Measurements from ENCODE around the gene DDX23. TPM values are rescaled to one million over a fixed set of nuclear protein-coding genes. Genes with fewer than 3 reads are reported as not detected.

DDX23 gene
- total RNA-seq, 2 experiments from 2014 or later: 135 to 162 TPM

DNA sequence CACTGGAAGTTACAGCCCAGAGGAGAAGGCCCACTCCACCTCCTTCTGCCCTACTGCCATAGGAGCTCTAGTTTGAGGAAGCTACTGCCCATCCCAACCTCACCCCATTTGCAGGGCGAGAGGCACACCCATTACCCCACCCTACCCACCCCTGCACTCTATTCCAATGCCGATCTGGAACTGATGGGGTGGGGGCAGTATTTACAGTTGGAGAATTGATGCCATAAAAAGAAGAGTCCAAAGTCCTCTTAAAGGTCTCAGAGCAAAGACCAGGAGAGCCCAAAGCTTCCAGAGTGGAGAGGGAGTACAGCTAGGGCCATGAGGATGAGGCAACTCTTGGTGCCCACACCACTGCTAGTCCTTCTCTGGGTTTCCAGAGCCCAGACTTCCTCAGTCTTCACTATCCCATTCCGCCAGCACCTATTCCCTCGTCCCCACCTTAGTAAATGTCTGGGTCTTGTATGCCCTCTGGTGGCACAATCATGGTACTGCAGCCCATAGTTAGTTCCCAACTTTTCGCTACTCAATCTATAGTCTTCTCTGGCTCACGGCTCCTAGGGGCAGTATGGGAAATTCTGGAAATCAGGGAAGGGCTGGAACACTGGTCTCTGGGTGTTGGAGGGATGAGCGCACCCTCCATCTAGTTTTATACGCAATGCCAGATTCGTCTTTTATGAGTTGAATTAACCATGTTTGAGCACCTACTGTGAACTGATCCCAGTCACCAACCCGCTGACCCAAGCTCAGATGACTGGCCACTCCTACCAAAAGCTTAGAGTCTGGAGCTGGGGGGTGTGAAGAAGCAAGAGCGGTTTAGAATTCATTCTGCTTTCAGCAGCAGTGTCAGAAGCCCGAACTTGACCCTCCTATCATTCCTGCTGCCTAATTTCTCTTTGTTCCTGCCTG lies 56.2 kb downstream of the DDX23 start:
- Mint-ChIP-seq H3K4me1 (peaks cover 10% of the 10 kb centered on the region), H3K9me3 (no peaks in the 10 kb centered on the region), H3K4me3 (no peak overlapping the region), H3K36me3 (no peaks in the 10 kb centered on the region), H3K27me3 (peaks cover 8% of the 10 kb centered on the region), H3K27ac (no peak overlapping the region)
- POLR2A ChIA-PET: interaction anchor here (1.6 to 2.2 kb wide), 2 partner anchors 16 to 42 kb away, joined by 5 to 7 read pairs; no protein-coding TSS in a partner anchor
- DNase-seq: peak; percentile 58
- ATAC-seq (ENCODE audit: low read depth): peak; percentile 58

- peaks cover 11% of the 10 kb centered on the region for H3K4me1 Mint-ChIP-seq
- no peak for DNase-seq
- H3K27me3 Mint-ChIP-seq: peaks cover 16% of the 10 kb centered on the region
- no peak overlapping the region for H3K27ac Mint-ChIP-seq
- no peak for ATAC-seq (ENCODE audit: low read depth)
- H3K9me3 Mint-ChIP-seq: no peaks in the 10 kb centered on the region
- H3K36me3 Mint-ChIP-seq: no peaks in the 10 kb centered on the region
- POLR2A ChIA-PET: no interaction called here
- H3K4me3 Mint-ChIP-seq: no peak overlapping the region
Measured at GRCh38 chr12:48794870-48795269, 57.1 kb downstream of the DDX23 start.

- H3K27me3 Mint-ChIP-seq: peaks cover 26% of the 10 kb centered on the region
- ATAC-seq (ENCODE audit: low read depth): no peak
- H3K9me3 Mint-ChIP-seq: no peaks in the 10 kb centered on the region
- H3K36me3 Mint-ChIP-seq: no peaks in the 10 kb centered on the region
- POLR2A ChIA-PET: no interaction called here
- no peak overlapping the region for H3K4me3 Mint-ChIP-seq
- H3K4me1 Mint-ChIP-seq: peaks cover 12% of the 10 kb centered on the region
- H3K27ac Mint-ChIP-seq: no peak overlapping the region
- DNase-seq: no peak
Measured at GRCh38 chr12:48793696-48794095, 58.3 kb downstream of the DDX23 start.

- ATAC-seq (ENCODE audit: low read depth) (no peak), DNase-seq (no peak)
- Mint-ChIP-seq H3K36me3 (no peaks in the 10 kb centered on the region), H3K4me1 (peaks cover 6% of the 10 kb centered on the region), H3K9me3 (no peaks in the 10 kb centered on the region), H3K27me3 (peaks cover 57% of the 10 kb centered on the region), H3K4me3 (peak overlapping the region; percentile 65), H3K27ac (no peak overlapping the region)
- POLR2A ChIA-PET: no interaction called here
Measured at GRCh38 chr12:48789858-48790326, 62.1 kb downstream of the DDX23 start.

DNA sequence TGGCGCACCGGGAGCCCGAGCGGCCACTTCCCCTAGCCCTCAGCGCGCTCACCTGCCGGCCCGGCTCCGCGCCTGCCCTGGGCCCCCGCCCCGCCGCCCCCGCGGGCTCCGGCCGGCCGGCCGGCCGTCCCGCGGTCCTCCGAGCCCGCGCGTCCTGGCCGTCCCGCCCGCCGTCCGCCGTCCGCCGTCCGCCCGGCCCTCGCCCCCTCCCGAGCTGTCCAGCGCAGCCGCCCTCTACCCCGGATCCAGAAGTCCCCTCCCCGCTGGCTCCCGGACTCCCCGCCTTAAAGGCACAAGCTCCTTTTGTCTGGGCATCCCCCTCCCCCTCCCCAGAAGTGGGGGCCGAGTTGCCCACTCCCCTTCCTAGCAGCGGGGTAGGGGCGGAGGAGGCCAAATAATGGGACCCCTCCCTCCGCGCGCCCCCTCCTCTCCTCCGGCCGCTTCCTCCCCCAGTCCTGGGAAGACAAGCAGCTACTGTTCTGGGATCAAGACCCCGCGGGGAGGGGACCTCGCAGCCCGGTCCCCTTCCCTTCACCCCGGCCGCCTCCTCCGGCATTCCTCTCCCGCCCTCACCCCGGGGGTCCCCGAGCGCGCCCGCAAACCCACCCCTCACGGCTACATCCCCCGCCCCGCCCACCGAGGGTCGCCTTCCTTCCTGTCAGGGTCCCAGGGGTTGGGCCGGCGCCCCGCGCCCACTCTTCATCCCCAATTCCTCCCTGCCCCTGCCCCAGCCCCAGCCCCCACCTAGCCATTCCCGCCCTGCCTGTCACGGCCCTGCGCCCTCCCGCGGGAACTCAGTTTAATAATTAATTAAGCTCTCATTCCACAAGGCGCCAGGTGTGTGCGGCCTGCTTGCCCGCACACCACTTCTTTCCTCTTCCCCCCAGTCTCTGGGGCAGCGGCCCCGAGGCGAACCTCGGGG lies 62.8 kb downstream of the DDX23 start, which contains the start of gene ADCY6:
Gene ADCY6 (minus strand): TSS at position 236 of the 922 bp plus-strand sequence. CDS start 5,655 bp downstream, outside the sequence.
- POLR2A ChIA-PET: interaction anchor here (0.6 kb wide), 1 partner anchor 27 kb away, joined by 5 read pairs; no protein-coding TSS in a partner anchor
- peaks cover 6% of the 10 kb centered on the region for H3K4me1 Mint-ChIP-seq
- H3K9me3 Mint-ChIP-seq: no peaks in the 10 kb centered on the region
- peak within 1 kb of the TSS; percentile 65 for H3K4me3 Mint-ChIP-seq
- DNase-seq: no peak
- ATAC-seq (ENCODE audit: low read depth): peak; percentile 30
- H3K36me3 Mint-ChIP-seq: no peaks in the 10 kb centered on the region
- H3K27ac Mint-ChIP-seq: no peak within 1 kb of the TSS
- H3K27me3 Mint-ChIP-seq: peaks cover 58% of the 10 kb centered on the region

DNA sequence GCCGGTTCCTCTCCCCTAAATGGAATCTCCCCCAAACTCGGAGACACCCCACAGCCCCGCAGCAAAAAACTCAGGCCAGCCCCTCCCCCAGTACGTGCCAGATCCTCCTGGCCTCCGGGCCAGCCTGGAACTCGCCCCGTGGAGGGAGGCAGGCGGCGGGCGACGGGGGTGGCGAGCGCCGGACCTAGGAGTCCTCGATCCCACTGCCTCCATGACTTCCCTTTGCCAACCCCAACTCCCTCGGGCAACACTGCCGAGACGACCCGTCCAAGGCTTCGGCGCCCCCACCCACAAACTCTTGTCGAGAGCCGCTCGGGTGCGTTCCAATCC lies 63.5 kb downstream of the DDX23 start:
- Mint-ChIP-seq H3K27me3 (peaks cover 57% of the 10 kb centered on the region), H3K4me1 (peaks cover 6% of the 10 kb centered on the region)
- no peak for ATAC-seq (ENCODE audit: low read depth)

DNA sequence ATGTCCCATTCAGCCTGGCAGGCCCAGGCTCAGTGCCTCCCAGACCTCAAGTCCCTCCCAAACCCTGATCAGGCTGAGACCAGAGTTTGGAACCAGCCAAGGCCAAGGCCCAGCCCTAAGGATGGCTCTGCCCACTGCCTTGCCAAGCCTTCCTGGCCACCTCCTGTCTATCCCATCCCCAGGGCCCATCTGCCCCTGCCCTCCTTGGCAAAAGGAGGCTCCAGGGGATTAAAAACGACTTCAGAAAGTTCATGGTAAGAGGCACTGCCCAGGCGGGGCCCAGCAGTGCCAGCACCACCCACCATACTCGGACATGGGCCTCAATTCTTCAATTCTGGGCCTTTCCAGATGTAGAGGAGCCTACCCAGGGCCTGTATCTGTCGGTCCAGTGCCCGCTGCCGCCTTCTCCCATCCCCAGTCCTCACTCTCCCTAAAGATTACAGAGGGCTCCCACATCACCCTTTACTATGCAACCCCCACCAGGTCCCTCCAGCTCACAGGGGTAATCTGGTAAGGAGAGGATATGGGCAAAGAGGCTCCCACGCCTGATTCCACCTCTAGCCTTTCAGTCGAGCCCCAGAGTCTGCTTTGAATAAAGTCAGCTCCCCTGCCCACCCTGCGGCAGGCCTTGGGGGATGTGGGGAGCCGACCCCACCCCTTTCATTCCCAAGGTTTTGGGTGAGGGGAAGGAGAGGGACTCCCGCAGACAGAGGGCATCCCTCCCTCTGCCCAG lies 64.0 kb downstream of the DDX23 start:
- ATAC-seq (ENCODE audit: low read depth): no peak
- Mint-ChIP-seq H3K9me3 (no peaks in the 10 kb centered on the region), H3K4me1 (peaks cover 6% of the 10 kb centered on the region), H3K27ac (no peak overlapping the region), H3K36me3 (no peaks in the 10 kb centered on the region), H3K27me3 (peaks cover 57% of the 10 kb centered on the region), H3K4me3 (peak overlapping the region; percentile 30)
- POLR2A ChIA-PET: interaction anchor here (0.7 kb wide), 1 partner anchor 26 kb away, joined by 5 read pairs; no protein-coding TSS in a partner anchor
- DNase-seq: no peak

More for the DNA sequence above, 63.5 kb downstream of the DDX23 start:
- peak overlapping the region; percentile 30 for H3K4me3 Mint-ChIP-seq
- no peak overlapping the region for H3K27ac Mint-ChIP-seq
- no peak for DNase-seq
- POLR2A ChIA-PET: interaction anchor here (0.6 kb wide), 1 partner anchor 27 kb away, joined by 5 read pairs; no protein-coding TSS in a partner anchor
- no peaks in the 10 kb centered on the region for H3K9me3 Mint-ChIP-seq
- no peaks in the 10 kb centered on the region for H3K36me3 Mint-ChIP-seq

GRCh38 chr12:48786591-48787544 lies 65.1 kb downstream of the DDX23 start:
- POLR2A ChIA-PET: interaction anchor here (0.7 kb wide), 1 partner anchor 27 kb away, joined by 5 read pairs; no protein-coding TSS in a partner anchor
- ATAC-seq (ENCODE audit: low read depth): no peak

GRCh38 chr12:48783432-48783831 lies 68.5 kb downstream of the DDX23 start:
- POLR2A ChIA-PET: no interaction called here
- DNase-seq (no peak), ATAC-seq (ENCODE audit: low read depth) (no peak)
- Mint-ChIP-seq H3K4me3 (no peak overlapping the region), H3K4me1 (peaks cover 1% of the 10 kb centered on the region), H3K36me3 (no peaks in the 10 kb centered on the region), H3K27me3 (peaks cover 38% of the 10 kb centered on the region), H3K9me3 (no peaks in the 10 kb centered on the region), H3K27ac (no peak overlapping the region)

More at GRCh38 chr12:48786591-48787544, 65.1 kb downstream of the DDX23 start:
- H3K4me1 Mint-ChIP-seq: peaks cover 6% of the 10 kb centered on the region
- no peak overlapping the region for H3K4me3 Mint-ChIP-seq
- H3K36me3 Mint-ChIP-seq: no peaks in the 10 kb centered on the region
- H3K27ac Mint-ChIP-seq: no peak overlapping the region
- no peak for DNase-seq
- H3K27me3 Mint-ChIP-seq: peaks cover 57% of the 10 kb centered on the region
- H3K9me3 Mint-ChIP-seq: no peaks in the 10 kb centered on the region

GRCh38 chr12:48782457-48783395 lies 69.2 kb downstream of the DDX23 start:
- H3K9me3 Mint-ChIP-seq: no peaks in the 10 kb centered on the region
- H3K27ac Mint-ChIP-seq: no peak overlapping the region
- ATAC-seq (ENCODE audit: low read depth): no peak
- no peak for DNase-seq
- no peak overlapping the region for H3K4me3 Mint-ChIP-seq
- POLR2A ChIA-PET: no interaction called here
- H3K4me1 Mint-ChIP-seq: no peaks in the 10 kb centered on the region
- H3K27me3 Mint-ChIP-seq: peaks cover 30% of the 10 kb centered on the region
- H3K36me3 Mint-ChIP-seq: no peaks in the 10 kb centered on the region

DNA sequence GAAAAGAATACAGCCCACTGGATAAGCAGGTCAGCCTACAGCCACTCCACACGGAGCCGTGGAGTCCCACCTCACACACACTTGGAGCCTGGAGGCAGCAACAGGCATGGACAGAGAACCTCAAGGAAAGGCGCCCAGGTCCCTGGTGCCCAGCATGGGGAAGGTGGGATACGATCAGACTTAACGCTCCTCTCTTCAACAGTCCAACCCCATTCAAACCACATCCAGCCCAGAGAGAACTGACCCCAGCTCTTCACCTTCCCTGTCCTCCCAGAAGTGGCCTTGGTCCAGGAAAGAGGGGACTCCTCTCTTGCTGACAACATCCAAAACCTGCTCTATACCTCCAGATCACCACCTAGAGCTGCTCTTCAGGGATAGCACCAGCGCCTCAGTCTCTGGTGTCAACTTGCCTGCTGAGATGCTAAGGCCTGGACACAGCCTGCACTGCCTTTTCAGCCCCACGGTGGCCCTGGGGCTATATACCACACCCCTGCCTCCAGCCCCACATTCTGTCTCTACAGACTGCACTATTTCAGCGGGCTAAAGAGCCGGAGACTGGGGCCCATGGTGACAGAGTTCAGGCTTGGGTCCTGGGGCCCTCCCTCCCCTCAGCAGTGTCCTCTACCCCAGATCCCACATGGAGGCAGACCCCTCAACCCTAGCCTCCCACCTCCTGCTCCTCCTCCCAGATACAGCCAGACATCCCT lies 70.1 kb downstream of the DDX23 start:
- POLR2A ChIA-PET: no interaction called here

More for the DNA sequence above, 70.1 kb downstream of the DDX23 start:
- DNase-seq (no peak), ATAC-seq (ENCODE audit: low read depth) (no peak)
- no peak overlapping the region for H3K4me3 Mint-ChIP-seq
- peaks cover 22% of the 10 kb centered on the region for H3K27me3 Mint-ChIP-seq
- no peaks in the 10 kb centered on the region for H3K9me3 Mint-ChIP-seq
- H3K4me1 Mint-ChIP-seq: no peaks in the 10 kb centered on the region
- H3K27ac Mint-ChIP-seq: no peak overlapping the region
- H3K36me3 Mint-ChIP-seq: no peaks in the 10 kb centered on the region
